CD4-positive, alpha-beta T cell treated with Interleukin-12 subunit alpha and Interleukin-12 subunit beta, for 1 hour (primary cell): ENCODE data around the gene SYDE2.
"Not testable (repeated sequence)": the region's sequence is repeated elsewhere in the genome, so short reads cannot be mapped to it uniquely, and the experiment has no call there.

Experiments used
- DNase-seq: peaks from one replicate; pipeline ENCODE4 v3.0.0-alpha.2; 2020

The SYDE2 gene

DNA sequence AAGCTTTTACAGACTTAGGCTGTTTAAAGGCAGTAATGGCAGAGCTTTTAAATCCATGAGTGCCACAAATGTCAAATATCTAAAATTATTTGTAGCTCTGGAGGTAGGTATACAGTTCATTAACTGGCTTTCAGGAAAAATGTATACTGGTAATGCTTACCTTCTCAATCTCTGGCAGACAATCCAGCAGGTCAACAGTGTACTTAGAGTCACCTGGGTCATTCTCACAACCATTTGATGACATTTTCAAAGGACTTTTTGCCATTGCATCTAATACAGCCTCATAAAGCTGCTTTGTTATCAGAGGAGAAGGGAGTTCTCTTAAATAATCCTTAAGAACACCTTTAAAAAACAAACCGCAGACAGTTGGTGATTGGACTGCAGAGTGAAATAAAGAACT is 31.9 kb downstream of the SYDE2 start:
- DNase-seq = no peak

DNA sequence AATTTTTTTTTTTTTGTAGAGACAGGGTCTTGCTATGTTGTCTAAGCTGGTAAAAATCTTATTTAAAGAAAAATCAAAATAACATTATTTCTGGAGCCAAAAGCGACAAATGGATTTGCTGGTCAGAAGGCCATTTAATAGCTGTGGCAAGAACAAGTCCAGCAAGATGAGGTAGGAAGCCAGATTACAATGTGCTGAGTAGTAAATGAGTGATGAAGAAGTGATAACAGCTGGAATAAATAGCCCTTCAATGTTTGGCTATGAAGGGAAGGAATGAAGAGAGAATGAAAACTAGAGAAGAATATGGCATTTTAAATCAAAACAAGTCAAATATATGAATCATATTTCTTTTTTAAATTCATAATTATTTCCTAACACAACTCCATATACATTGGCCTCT is 34.5 kb downstream of the SYDE2 start:
- no peak for DNase-seq

DNA sequence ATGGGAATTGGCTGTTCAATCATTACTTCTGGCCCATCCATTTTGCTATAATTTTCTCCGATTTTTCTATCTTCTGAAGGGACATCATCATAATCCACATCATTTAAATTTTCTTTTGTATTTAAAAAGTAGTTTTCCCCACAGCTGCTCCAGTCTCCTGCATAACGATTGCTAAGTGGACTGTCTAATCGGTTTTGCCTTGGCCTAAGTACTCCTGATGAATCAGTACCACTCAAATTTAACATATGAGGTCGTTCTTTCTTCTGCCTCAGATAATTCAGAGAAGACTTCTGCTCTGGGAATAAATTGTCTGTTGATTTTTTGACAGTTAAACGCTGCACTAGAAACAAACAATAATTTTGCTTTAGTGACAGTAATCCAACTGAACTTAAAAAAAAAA is 41.9 kb downstream of the SYDE2 start:
- no peak for DNase-seq

DNA sequence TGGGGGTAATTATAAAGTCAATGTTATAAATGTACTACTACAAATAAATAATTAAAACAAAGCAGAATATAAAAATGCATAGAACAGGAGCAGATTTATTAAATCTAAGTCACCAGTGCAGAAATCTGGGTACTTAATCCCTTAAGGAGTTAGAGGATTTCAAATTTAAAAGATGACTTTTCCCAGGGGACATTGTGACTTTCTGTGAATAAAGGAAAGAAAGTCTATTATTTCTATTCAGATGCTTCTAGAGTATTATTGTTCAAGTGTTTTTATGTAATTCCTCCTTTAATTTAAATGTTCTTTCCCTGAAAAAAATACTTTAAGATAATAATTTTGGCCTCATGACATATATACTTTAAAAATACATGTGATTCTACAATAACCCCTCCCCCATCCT is 43.4 kb downstream of the SYDE2 start:
- no peak for DNase-seq

DNA sequence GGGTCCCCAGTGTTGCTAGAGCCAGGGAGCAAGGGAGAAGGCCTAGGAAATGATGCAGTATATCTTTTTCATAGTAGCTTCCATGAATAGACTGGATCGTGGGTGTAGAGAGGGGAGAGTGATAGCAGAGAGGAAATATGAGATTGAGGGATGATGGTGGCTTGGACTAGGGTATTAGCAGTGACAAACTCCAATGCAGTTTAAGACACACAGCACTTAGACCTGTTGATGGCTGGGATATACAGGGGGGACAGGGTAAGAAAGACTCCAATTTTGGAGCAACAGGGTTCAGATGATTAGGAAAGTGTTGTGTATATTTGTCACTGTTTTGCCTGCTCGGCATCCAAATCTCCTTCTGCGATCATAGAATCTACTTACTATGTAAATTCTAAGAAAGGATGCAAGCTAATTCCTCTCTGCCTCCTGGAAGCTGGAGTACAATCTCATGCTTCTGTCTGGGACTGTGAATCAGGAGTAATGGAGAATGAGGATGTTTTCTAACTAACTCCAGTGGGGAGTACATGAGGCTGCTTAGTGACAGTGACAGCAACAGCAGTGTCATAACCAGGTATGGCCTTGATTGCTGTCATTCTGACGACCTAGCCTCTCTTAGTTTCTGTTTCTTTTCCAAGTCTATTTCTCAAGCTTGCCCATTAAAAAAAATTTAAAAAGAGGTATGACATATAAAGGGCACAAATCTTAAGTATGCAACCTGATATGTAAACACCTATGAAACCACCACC is 47.5 kb downstream of the SYDE2 start:
- no peak for DNase-seq

DNA sequence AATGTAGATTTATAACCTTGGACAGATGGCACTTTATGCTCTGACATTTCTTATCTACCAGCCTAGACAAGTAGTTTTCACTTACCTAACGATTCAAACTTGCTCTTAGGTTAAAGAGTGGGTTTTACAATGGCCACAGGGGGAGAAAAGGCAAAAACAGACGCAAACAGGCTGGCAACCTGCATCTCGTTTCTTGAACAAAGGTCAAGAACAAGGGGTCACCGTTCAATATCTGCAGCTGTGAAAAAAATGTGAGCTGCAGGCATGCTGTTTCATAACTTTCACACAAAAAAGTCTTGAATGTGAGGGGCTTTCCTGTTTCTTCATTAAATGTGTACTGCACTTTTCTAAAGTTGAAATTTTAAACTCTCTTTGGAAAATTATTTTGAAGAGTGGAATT is 49.4 kb downstream of the SYDE2 start:
- DNase-seq = no peak

DNA sequence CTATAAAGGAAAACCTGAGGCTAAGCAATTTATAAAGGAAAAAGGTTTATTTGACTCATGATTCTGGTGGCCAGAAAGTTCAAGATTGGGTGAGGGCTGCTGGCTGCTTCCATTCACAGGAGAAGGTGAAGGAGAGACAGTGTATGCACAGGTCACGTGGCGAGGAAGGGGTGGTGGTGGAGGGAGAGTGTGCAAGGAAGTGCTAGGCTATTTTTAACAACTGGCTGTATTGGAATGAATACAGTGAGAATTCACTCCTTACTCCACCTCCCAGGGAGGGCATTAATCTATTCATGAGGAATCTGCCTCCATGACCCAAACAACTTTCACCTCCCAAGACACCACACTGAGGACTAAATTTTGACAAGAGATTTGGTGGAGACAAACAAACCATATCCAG is 51.0 kb downstream of the SYDE2 start:
- no peak for DNase-seq

DNA sequence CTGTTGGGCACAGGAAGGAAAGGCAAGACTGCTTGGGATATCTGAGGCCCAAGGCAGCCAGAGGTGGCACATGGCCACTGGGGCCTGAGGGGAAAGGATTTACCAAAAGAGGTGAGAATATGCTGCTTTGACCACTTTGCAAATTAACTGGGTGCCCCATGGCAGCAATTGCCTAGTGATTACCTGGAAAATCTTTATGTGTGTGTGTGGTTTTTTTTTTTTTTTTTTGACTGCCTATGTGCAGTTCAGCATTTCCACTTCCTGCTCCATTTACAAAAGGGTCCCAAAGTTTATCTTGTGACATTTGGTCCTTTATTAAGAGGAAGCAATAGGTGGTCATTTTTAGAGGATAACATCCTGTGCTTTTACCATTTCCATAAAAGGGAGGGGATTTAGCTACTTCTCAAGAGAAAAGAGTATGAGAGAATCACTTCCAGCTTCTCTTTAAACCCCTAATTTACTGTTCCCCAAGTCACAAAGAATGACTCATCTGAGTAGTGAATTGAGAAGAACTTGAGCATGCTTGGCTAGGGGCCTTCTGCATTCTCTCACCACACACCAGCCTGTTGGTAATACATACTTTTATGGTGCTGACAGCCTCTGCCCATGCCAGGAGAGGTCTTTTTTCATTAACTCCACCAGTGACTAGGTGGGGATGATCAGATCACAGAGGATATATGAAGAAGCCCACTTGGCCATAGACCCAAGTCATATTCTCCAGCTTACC is 52.1 kb downstream of the SYDE2 start:
- DNase-seq = no peak

DNA sequence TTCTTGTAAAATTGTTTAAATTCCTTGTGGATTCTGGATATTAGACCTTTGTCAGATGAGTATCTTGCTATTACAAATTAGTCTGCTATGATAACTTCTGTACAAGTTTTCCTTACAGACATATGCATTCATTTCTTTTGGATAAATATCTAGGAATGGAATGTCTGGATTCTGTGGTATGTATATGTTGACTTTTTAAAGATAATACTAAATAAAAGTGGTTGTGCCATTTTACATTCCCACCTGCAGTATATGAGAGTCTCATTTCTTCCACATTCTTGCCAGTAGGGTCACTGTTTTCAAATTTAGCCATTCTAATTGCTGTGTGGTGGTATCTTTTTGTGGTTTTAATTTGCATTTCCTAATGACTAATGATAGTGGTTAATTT is 53.9 kb downstream of the SYDE2 start:
- no peak for DNase-seq

DNA sequence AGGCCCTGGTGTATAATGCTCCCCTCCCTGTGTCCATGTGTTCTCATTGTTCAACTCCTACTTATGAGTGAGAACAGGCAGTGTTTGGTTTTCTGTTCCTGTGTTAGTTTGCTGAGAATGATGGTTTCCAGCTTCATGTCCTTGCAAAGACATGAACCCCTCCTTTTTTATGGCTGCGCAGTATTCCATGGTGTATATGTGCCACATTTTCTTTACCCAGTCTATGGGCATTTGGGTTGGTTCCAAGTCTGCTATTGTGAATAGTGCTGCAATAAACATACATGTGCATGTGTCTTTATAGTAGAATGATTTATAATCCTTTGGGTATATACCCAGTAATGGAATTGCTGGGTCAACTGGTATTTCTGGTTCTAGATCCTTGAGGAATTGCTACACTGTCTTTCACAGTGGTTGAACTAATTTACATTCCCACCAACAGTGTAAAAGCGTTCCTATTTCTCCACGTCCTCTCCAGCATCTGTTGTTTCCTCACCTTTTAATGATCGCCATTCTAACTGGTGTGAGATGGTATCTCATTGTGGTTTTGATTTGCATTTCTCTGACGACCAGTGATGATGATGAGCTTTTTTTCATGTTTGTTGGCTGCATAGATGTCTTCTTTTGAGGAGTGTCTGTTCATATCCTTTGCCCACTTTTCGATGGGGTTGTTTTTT is 54.4 kb downstream of the SYDE2 start:
- not testable (repeated sequence) for DNase-seq

DNA sequence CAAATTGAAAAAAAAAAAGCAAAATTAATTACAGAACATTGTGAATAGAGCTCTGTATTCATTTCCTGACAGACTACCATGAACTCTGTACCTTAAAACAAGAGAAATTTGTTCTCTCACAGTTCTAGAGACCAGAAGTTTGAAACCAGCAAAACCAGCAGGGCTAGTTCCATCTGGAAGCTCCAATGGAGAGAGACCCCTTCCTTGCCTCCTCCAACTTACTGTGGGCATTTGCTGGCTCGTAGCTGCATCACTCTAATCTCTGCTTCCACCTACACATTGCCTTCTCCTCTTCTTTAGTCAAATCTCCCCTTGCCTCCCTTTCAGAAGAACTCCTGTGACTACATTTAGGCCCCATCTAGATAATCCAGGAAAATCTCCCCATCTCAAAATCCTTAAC is 56.5 kb downstream of the SYDE2 start:
- DNase-seq = no peak

DNA sequence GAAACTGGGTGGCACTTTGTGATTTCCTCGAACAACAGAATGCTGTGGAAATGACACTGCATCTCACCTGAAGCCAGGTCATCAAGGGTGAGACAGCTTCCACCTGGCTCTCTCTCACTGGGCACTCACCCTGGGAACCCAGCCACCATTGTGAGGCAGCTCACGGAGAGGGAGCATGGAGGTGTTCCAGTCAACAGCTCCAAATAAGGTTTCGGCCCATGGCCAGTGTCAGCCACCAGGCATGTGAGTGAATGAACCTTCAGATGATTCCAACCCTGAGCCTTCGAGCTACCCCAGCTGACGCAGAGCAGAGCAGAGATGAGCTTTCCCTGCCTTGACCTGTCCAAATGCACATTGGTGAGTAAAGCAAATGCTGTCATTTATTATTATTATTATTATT is 58.1 kb downstream of the SYDE2 start:
- no peak for DNase-seq

DNA sequence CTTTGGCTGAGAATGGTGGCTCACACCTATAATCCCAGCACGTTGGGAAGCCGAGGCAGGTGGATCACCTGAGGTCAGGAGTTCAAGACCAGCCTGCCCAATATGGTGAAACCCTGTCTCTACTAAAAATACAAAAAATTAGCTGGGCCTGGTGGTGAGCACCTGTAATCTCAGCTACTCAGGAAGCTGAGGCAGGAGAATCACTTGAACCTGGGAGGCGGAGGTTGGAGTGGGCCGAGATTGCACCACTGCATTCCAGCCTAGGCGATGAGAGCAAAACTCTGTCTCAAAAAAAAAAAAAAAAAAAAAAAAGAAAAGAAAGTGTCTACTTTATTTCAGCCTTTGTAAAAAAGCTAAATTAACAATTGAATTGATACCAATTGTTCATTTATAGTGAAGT is 62.4 kb downstream of the SYDE2 start:
- not testable (repeated sequence) for DNase-seq

DNA sequence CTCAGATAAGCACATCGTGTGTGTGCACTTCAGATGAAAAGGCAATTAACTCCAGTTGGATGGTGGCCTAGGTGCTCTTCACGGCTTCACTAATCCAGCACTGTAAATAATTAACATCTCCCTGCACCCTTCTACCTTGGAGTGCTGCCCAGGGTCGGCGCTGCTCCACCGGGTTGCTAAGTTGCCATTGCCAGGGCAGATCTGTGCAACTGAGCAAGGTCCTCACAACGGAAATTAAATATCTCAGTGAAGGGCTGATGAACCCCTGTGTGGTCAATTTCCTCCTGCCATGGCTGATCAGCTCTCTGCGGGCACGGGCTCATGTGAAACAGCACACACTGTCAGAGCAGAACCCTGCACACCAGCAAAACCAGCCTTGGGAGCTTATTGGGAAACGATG is 63.2 kb downstream of the SYDE2 start:
- no peak for DNase-seq

DNA sequence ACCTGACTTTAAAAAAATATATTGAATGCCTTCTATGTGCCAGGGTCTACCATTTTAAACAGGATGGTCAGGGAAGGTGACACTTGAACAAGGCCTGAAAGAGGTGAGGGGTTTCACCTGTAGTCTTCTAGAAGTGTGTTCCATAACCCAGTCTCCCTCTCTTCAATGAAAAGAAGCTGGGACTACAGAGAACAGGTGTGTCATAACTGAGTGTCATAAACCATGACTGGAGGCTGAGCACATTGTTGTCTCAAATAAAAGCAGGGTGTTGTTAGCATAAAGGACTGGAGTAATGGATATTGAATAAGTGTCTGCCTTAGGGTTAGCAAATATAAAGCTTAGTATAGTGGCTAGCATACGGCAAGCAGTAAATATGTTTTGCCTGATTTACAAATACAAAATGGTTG is 65.4 kb downstream of the SYDE2 start:
- DNase-seq = no peak

DNA sequence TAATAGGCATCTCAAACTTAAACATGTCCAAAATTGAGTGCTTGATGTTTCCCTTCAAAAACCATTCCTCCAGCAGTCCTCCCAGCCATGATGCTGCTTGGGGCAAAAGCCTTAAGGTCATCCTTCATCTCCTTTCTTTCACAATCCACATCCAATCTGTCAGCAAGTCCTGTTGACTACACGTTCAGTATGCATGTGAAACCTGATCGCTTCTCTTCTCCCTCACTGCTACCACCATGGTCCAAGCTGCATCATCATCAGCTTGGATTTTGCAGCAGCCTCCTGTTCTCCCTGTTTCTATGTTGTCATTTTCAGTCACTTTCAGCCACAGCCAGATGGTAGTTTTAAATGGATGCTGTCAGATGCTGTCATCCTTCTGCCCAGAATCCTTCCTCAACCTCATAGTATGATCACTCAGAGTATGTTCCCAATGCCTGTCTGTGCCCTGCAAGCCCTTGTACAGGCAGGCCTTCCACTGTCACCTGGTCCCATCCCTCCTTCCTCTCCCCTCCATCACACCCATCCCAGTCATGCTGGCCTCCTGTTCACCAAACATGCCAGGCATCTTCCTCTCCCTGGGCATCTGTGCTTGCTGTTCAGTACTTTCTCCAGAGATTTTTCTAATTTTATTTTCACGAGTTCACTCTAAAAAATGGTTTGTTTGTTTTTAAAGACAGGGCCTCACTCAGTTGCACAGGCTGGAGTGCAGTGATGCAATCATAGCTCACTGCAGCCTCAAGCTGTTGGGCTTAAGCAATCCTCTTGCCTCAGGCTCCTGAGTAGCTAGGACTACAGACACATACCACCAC is 66.0 kb downstream of the SYDE2 start:
- no peak for DNase-seq

DNA sequence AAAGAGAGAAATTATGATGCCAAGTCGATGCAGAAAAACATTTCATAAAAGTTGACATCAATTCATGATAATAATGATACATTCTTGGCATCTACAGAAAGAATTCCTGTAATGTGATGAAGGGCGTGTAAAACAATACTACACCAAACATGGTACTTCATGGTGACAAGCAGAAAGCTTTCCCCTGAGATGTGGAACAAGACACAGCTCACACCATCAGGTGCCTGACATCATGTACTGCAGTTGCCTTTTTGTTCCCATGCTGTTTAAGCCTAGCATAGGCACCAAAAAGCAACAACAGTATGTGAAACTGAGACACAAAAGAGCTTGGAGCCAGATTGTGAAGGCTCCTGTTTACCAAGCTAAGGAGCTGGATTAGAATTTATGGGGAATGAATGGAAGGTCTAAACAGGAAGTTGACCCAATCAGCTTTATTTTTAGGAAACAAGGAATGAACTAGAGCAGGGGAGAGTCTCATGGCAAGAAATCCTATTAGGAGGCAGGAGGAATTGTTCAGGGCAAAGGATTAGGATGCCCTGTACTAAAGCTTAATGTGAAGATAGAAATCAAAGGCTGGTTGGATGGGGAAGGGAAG is 67.2 kb downstream of the SYDE2 start:
- no peak for DNase-seq

DNA sequence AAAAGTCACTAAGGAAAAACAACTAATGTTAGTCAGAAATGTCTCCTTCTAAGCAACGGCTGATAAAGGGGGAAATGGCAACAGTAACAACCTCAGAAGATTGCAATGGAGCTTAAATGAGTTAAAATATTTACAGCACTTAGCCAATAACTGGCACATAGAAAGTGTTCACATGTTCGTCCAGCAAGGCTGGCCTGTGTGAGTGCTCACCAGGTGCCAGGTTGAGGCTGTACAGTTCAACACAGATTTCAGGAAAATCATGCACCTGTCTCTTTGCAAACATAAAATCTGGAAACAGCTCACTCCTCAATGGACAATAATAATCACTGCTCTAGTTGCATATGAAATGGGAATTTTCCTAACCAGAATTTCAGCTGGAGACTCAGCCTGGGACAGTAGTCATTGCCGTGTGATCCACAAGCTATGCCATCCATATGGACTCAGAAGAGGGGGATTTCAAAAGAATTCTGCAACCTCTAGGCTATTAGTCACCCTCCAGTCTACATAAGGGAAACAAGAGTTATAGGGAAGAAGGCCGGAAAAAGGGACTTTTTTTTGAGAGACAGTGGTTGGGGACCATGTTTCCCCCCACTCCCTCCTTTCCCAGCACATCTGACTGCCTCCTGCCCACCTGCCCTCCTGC is 68.6 kb downstream of the SYDE2 start:
- no peak for DNase-seq

DNA sequence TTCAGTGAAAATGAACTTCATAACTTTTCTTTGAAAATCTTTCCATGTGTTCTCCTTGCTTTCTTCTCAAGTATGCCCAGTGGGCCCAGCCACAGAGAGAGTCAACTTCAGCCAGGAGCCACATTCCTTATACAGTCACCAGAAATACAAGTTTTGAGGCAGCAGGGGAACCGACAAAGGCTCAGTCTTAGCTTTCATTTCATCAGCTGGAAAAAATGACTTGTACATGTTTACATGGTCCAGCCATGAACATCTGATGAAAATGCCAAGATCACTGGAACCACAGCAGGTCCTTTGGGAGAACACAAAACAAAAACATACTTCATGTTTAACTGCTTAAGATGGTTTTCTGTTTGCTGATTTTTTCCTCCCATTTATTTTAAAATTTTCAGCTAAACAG is 72.5 kb downstream of the SYDE2 start:
- DNase-seq = no peak

DNA sequence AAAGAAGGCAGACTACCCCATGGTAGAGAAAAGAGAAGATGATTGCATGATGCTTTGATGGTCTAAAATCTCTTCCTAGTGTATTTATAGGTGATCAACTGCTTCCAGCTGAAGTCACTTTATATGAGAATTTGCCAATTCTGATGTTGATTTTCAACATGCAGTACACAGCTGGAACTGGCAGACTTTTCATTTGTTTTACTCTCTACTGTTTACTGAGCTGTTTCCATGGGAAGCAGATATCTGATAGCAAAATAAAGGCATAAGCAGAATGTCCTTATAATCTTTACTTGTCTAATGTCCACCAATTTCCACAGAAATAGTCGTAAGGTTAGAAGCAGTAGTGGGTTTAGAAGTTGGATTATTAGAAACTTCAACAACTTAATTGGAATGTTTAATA is 74.9 kb downstream of the SYDE2 start:
- DNase-seq = no peak

DNA sequence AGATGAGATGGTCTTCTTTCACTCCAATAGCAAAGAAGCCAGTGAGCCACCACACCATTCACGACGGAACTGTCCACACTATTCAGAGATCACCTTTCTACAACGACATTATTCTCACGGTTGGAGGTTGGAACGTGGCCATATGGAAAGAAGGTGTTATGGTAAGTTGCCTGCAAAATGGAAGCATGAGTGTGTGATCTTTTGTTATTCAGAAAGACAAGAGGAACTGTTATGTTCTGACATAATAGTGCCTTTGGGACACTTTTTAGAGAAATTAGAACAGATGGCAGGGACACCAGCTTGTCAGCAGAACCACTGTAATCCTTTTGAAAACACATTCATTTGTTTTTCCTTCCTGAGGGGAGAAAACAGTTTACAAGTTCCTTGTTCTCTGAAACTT is 76.7 kb downstream of the SYDE2 start:
- no peak for DNase-seq

DNA sequence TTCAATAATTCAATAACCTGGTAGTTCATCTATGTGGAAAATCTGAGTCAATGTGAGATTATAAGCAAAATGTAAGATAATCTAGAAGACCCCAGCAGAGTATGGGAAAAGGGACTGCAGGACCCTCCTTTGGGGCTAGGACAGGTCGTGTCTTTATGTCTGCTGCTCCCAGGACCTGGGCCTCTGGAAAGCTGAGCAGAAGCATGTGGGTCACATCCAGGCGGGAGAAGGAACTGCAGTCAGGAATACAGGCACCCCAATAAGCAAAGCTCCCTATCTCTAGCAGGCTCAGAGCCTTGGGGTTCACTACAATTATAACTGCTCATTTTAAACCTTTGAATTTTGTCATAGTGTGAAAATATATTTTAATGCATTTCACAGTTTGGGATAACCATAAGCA is 78.6 kb downstream of the SYDE2 start:
- DNase-seq = no peak

DNA sequence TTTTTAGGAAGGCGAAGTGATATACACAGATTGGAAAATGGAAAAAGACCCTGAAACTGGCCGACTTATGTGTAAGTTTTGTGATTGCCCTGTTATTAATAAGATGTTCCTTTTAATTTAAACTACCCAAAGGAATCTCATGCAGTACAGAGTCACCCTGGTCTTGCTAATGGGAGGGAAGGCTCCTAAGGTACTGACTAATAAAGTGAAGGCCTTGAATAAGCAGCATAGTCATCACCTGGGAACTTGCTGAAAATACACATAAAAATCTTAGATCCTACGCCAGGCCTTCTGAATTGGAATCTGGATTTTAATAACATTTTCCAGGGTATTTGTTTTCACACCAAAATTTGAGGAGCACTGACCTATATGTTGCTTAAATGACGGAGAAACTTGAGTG is 79.1 kb downstream of the SYDE2 start:
- no peak for DNase-seq
